NOMO-1 treated with dmso at 0.1 percent for 144 hours (cell line): ENCODE results near the gene GPR162.
"Not testable (repeated sequence)": the region's sequence is repeated elsewhere in the genome, so short reads cannot be mapped to it uniquely, and the experiment has no call there.

Source experiments
- DNase-seq: peaks from one replicate; lab custom pipeline; 2025; ENCODE audit not compliant: unreplicated experiment; lab: John Stamatoyannopoulos, UW

Gene GPR162

DNA sequence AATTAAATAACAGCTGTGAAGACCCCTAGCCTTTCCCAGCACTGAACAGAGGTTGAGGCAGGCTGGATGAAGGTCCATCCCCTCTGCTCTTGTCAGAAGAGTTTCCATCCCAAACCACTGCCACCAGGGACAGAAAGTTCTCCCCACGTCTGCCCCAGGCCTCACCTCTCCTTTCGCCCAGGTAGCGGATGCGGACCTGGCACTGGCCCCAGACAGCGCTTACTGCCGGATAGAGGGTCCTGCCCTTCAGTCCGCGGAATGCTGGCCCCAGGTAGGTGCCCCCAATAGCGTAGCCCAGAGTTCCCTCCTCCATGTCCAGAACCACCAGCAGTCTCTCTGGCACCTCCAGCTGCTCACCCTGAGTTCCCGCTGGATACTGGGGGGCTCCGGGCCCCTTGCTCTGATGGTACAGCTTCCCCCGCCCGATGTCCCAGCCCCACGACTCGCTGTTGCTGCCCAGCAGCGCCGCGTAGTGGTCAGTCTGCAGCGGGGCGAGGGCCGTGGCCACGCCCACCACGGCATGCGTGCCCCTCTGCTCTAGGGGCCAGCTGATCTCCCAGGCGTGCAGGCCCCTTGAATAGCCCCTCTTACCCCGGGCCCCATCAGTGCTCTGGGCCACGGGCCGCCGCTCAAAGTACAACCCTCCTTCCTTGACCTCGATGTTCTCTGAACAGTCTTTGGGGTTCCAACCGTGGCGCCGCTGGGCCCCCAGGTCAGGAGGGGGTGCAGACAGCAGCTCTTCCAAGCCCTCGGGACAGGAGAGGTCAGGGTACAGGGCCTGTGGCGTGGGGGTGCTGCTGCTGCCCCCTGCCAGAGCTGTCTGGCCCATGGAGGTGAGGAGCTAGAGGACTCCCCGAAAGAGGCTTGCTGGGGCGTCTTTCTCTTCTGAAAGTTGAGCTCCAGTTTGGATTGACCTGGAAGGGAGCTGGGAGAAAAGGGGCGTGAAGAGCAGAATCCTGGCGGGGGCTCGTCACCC is 50.7 kb downstream of the GPR162 start:
- peak; percentile 49 for DNase-seq

DNA sequence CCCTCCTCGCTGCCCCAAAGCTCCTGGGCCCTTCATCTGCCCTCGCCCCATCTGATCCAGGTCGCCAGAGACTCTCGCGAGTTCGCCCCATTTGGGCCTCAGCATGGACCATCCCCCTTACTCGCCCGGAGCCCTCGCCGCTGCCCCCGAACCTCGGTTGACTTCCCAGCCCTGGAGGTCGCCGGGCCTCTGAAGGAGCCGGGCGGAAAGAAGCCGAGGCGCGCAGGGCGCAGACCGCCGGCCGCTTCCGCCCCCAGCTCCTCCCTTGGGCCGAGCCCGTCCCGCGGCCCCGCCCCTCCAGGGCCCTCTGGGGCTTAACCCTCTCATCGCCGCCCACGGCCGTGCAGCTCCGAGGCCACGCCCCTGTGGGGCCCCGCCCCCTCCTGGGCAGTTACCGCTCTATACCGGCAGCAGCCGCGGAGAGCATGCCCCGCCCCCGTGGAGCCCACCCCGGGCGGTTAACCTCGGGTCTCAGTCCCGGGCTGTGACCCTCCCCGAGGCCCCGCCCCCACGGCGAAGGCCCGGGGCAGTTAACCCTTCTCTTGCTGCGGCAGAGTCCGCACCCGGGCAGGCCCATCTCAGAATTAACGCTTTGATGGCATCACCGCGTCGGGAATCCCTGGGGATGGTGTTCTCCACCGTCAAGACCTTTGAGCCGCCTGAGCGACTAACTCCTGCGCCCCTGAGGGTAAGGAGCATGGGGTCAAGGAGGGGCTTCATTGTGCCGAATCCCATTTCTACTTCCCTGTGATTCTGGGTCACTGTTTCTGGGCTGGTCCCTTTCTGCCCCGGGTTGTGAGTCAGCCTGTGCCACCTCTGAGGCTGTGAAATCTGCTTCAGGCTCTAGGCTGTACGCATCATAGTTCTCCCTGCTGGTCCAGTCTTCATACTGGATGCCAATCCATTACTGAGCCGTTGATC is 51.7 kb downstream of the GPR162 start, which contains the start of gene SPSB2:
SPSB2 (minus strand) TSS at position 210 of the 921 bp plus-strand sequence. CDS start 402 bp downstream, outside the sequence.
- peak; percentile 93 for DNase-seq

DNA sequence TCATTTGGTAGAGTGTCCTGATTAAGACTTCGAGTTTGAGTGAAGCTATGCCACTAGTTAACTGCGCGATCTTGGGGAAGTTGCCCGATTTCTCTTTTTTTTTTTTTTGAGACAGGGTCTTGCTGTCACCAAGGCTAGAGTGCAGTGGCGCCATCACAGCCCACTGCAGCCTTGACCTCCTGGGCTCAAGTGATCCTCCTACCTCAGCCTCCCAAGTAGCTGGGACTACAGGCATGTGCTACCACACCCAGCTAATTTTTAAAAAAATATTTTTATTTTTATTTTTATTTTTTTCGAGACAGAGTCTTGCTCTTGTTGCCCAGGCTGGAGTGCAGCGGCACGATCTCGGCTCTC is 52.4 kb downstream of the GPR162 start:
- DNase-seq = not testable (repeated sequence)
